ENCODE data around the gene CWH43. TPM values are rescaled to one million over a fixed set of nuclear protein-coding genes. Genes with fewer than 3 reads are reported as not detected.

CWH43 gene
- total and polyA plus RNA-seq, 10 of the 15 experiments (the other 5 are each of a cell fraction or from before 2014, with no cell fraction given) = not detected

DNA sequence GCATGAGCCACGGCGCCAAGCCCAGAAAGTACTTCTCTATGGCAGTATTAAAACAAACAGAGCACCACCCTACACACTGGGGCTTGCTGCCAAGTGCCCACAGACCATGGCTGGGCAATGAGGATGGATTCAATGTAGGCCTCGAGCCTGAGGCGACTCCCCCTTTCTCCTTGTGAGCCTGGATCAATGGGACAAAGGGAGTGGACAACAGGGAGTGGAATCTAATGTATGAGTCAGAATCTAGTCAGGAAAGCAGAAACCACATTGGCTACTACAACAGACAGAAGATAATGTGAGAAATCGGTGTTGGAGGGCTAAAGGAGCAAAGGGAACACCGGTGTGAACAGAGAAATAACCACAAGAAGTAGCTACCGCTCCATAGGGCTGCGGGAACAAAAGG is 41.8 kb upstream of the CWH43 start:
- TF ChIP-seq DPF2 (IDR thresholded peaks at IDR 0.05) = no peak
- TF ChIP-seq, protein P1, sequence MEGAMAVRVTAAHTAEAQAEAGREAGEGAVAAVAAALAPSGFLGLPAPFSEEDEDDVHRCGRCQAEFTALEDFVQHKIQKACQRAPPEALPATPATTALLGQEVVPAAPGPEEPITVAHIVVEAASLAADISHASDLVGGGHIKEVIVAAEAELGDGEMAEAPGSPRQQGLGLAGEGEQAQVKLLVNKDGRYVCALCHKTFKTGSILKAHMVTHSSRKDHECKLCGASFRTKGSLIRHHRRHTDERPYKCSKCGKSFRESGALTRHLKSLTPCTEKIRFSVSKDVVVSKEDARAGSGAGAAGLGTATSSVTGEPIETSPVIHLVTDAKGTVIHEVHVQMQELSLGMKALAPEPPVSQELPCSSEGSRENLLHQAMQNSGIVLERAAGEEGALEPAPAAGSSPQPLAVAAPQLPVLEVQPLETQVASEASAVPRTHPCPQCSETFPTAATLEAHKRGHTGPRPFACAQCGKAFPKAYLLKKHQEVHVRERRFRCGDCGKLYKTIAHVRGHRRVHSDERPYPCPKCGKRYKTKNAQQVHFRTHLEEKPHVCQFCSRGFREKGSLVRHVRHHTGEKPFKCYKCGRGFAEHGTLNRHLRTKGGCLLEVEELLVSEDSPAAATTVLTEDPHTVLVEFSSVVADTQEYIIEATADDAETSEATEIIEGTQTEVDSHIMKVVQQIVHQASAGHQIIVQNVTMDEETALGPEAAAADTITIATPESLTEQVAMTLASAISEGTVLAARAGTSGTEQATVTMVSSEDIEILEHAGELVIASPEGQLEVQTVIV (IDR thresholded peaks at IDR 0.05; ENCODE audit: borderline replicate concordance, partially characterized antibody) = no peak
- TF ChIP-seq ASH2L (IDR thresholded peaks at IDR 0.05; ENCODE audit: borderline replicate concordance, low read depth) = no peak
- TF ChIP-seq, protein P2, sequence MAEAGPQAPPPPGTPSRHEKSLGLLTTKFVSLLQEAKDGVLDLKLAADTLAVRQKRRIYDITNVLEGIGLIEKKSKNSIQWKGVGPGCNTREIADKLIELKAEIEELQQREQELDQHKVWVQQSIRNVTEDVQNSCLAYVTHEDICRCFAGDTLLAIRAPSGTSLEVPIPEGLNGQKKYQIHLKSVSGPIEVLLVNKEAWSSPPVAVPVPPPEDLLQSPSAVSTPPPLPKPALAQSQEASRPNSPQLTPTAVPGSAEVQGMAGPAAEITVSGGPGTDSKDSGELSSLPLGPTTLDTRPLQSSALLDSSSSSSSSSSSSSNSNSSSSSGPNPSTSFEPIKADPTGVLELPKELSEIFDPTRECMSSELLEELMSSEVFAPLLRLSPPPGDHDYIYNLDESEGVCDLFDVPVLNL (IDR thresholded peaks at IDR 0.05; ENCODE audit: low read depth, low read length) = no peak
- no peak for TF ChIP-seq IKZF2 (IDR thresholded peaks at IDR 0.05)
- no peak for TF ChIP-seq SMAD5 (IDR thresholded peaks at IDR 0.05; ENCODE audit: low read depth)
- no peak for TF ChIP-seq SRF (IDR thresholded peaks at IDR 0.05; ENCODE audit: low read depth in 2 of 2, low read length in 2 of 2)
- TF ChIP-seq, protein P3, sequence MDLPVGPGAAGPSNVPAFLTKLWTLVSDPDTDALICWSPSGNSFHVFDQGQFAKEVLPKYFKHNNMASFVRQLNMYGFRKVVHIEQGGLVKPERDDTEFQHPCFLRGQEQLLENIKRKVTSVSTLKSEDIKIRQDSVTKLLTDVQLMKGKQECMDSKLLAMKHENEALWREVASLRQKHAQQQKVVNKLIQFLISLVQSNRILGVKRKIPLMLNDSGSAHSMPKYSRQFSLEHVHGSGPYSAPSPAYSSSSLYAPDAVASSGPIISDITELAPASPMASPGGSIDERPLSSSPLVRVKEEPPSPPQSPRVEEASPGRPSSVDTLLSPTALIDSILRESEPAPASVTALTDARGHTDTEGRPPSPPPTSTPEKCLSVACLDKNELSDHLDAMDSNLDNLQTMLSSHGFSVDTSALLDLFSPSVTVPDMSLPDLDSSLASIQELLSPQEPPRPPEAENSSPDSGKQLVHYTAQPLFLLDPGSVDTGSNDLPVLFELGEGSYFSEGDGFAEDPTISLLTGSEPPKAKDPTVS (IDR thresholded peaks at IDR 0.05; ENCODE audit: low read depth, low read length) = no peak
- TF ChIP-seq, protein P4, sequence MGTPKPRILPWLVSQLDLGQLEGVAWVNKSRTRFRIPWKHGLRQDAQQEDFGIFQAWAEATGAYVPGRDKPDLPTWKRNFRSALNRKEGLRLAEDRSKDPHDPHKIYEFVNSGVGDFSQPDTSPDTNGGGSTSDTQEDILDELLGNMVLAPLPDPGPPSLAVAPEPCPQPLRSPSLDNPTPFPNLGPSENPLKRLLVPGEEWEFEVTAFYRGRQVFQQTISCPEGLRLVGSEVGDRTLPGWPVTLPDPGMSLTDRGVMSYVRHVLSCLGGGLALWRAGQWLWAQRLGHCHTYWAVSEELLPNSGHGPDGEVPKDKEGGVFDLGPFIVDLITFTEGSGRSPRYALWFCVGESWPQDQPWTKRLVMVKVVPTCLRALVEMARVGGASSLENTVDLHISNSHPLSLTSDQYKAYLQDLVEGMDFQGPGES (IDR thresholded peaks at IDR 0.05) = no peak
- TF ChIP-seq GABPA (IDR thresholded peaks at IDR 0.05; ENCODE audit: low read depth) = no peak
- TF ChIP-seq RB1 (IDR thresholded peaks at IDR 0.05; ENCODE audit: borderline replicate concordance) = no peak
- TF ChIP-seq EP300 (IDR thresholded peaks at IDR 0.05; ENCODE audit: borderline replicate concordance in 1 of 2, control insufficient read depth in 1 of 2, low read depth in 2 of 2, low read length in 2 of 2) = no peak
- ChIA-PET POLR2A (interaction anchor here (0.6 kb wide), 1 partner anchor 13 kb away, joined by 3 read pairs; no protein-coding TSS in a partner anchor), SMC1A (ENCODE audit: uncharacterized antibody, unreplicated experiment) (interaction anchor here (1.1 to 1.8 kb wide), 6 partner anchors 10 to 430 kb away, joined by 3 to 14 read pairs (median 3); no protein-coding TSS in a partner anchor), CTCF (interaction anchor here (0.6 to 3.5 kb wide), 12 partner anchors 12 to 366 kb away, joined by 3 to 19 read pairs (median 4); no protein-coding TSS in a partner anchor), RAD21 (ENCODE audit: unreplicated experiment) (interaction anchor here (0.9 to 1.2 kb wide), 2 partner anchors 38 to 246 kb away, joined by 3 to 6 read pairs; partner anchors contain the start of gene OCIAD2)
- no TSS peak for BruUV-seq (replicated peaks)
- Histone ChIP-seq H3K4me3 (no peak overlapping the region), H2AFZ (ENCODE audit: control insufficient read depth, low read depth, low read length) (no peak overlapping the region), H3K9ac (ENCODE audit: control insufficient read depth, insufficient read depth, low read length) (no peak overlapping the region), H3K4me1 (ENCODE audit: control insufficient read depth, insufficient read depth, low read length) (no peaks in the 10 kb centered on the region), H3K27me3 (replicated peaks in 1 of 2; ENCODE audit: control insufficient read depth in 2 of 2, insufficient read depth in 2 of 2, low read length in 1 of 2) (peaks cover 0 to 3% of the 10 kb centered on the region in 2 experiments; a peak in 1 of 4 replicates), H3K4me2 (ENCODE audit: control insufficient read depth, insufficient read depth) (no peak overlapping the region), H3K36me3 (ENCODE audit: control insufficient read depth in 2 of 2, insufficient read depth in 2 of 2, low read length in 1 of 2) (no peaks in the 10 kb centered on the region), H3K9me3 (replicated peaks; ENCODE audit: control insufficient read depth, insufficient read depth, low read length) (no peaks in the 10 kb centered on the region), H4K20me1 (ENCODE audit: control insufficient read depth, insufficient read depth) (no peaks in the 10 kb centered on the region), H3K27ac (ENCODE audit: control insufficient read depth, insufficient read depth) (no peak overlapping the region), H3K79me2 (ENCODE audit: control insufficient read depth, insufficient read depth, low read length) (no peaks in the 10 kb centered on the region)
- in situ Hi-C loops (cut with MboI) (no loop called here), intact Hi-C loops (cut with micrococcal nuclease; ENCODE audit: unreplicated experiment) (no loop called here)
- WGBS (ENCODE audit: insufficient coverage, insufficient replicate concordance, low lambda C conversion rate, missing lambda C conversion rate) = 41% methylated on average over 8 of the region's 8 CpGs
- DNase-seq (ENCODE audit: low read depth, low spot score) (no peak), FAIRE-seq (no peak), ATAC-seq (no peak)

All from GM12878 (cell line).